SK-N-SH treated with all-trans-retinoic acid at 6 μM for 48 hours (cell line): Measurements from ENCODE around the gene GAGE12J.
"Not testable (repeated sequence)": the region's sequence is repeated elsewhere in the genome, so short reads cannot be mapped to it uniquely, and the experiment has no call there.

Experiments used
- ATAC-seq: fragments of 200-7000 bp; cut with Tn5 transposase; 3 replicates; pipeline ENCODE4 v1.9.1; 2020; ENCODE audit warnings: mild to moderate bottlenecking, moderate library complexity
- ARNTL ChIP-seq: fragments of 450-650 bp; formaldehyde crosslinking; IDR thresholded peaks from 2 replicates; pipeline ENCODE4 v1.5.0; 2020; ENCODE audit warnings: low read depth, mild to moderate bottlenecking, moderate library complexity, borderline replicate concordance
- BACH2 ChIP-seq: fragments of 250-450 bp; sonication (Bioruptor Pico); IDR thresholded peaks from 2 replicates; pipeline ENCODE4 v1.9.0; 2021; ENCODE audit warnings: mild to moderate bottlenecking, borderline replicate concordance
- CSDC2 ChIP-seq: fragments of 250-450 bp; sonication (Bioruptor Pico); IDR thresholded peaks from 2 replicates; pipeline ENCODE4 v1.5.0; 2020; ENCODE audit warnings: mild to moderate bottlenecking, moderate library complexity
- ESRRG ChIP-seq: fragments of 250-450 bp; sonication (Bioruptor Pico); IDR thresholded peaks from 2 replicates; pipeline ENCODE4 v1.6.1; 2021; ENCODE audit warnings: mild to moderate bottlenecking
- GLIS3 ChIP-seq: fragments of 250-450 bp; sonication (Bioruptor Pico); IDR thresholded peaks from 2 replicates; pipeline ENCODE4 v1.5.0; 2020; ENCODE audit warnings: mild to moderate bottlenecking, moderate library complexity
- OSR1 ChIP-seq: fragments of 250-450 bp; sonication (Bioruptor Pico); IDR thresholded peaks from 2 replicates; pipeline ENCODE4 v1.8.0; 2022; ENCODE audit warnings: moderate library complexity, mild to moderate bottlenecking, inconsistent platforms
- RARB ChIP-seq: fragments of 250-450 bp; sonication (Bioruptor Pico); IDR thresholded peaks from 2 replicates; pipeline ENCODE4 v1.8.0; 2021; ENCODE audit warnings: mild to moderate bottlenecking, moderate library complexity
- TOX ChIP-seq: fragments of 250-450 bp; sonication (Bioruptor Pico); IDR thresholded peaks from 2 replicates; pipeline ENCODE4 v1.8.0; 2021; ENCODE audit warnings: mild to moderate bottlenecking, moderate library complexity, borderline replicate concordance
- ZFP3 ChIP-seq: fragments of 250-450 bp; sonication (Bioruptor Pico); IDR thresholded peaks from 2 replicates; pipeline ENCODE4 v1.5.0; 2020; ENCODE audit warnings: mild to moderate bottlenecking, moderate library complexity
- ZFP30 ChIP-seq: fragments of 450-650 bp; formaldehyde crosslinking; IDR thresholded peaks from 2 replicates; pipeline ENCODE4 v1.5.0; 2022; ENCODE audit warnings: mild to moderate bottlenecking, moderate library complexity
- ZNF565 ChIP-seq: fragments of 450-650 bp; formaldehyde crosslinking; conservative IDR thresholded peaks from 2 replicates; pipeline ENCODE4 v1.5.0; 2020; ENCODE audit warnings: low read depth, mild to moderate bottlenecking, moderate library complexity
- ZNF70 ChIP-seq: fragments of 450-650 bp; formaldehyde crosslinking; IDR thresholded peaks from 2 replicates; pipeline ENCODE4 v1.5.0; 2020; ENCODE audit warnings: mild to moderate bottlenecking, moderate library complexity
- ZNF8 ChIP-seq: fragments of 450-650 bp; formaldehyde crosslinking; IDR thresholded peaks from 2 replicates; pipeline ENCODE4 v1.5.0; 2020; ENCODE audit warnings: mild to moderate bottlenecking, moderate library complexity
- TF ChIP-seq, protein P1 (sequence below): fragments of 250-450 bp; sonication (Bioruptor Pico); IDR thresholded peaks from 2 replicates; pipeline ENCODE4 v1.8.0; 2020; ENCODE audit warnings: mild to moderate bottlenecking, moderate library complexity, borderline replicate concordance
- TF ChIP-seq, protein P2 (sequence below): fragments of 250-450 bp; sonication (Bioruptor Pico); IDR thresholded peaks from 2 replicates; pipeline ENCODE4 v1.5.1; 2021; ENCODE audit warnings: mild to moderate bottlenecking, moderate library complexity
- TF ChIP-seq, protein P3 (sequence below): fragments of 250-450 bp; sonication (Bioruptor Pico); IDR thresholded peaks from 2 replicates; pipeline ENCODE4 v1.8.0; 2021; ENCODE audit warnings: low read depth, mild to moderate bottlenecking, moderate library complexity, borderline replicate concordance
- TF ChIP-seq, protein P4 (sequence below): fragments of 250-450 bp; sonication (Bioruptor Pico); IDR thresholded peaks from 2 replicates; pipeline ENCODE4 v1.5.0; 2020; ENCODE audit warnings: mild to moderate bottlenecking, moderate library complexity

Gene GAGE12J

DNA sequence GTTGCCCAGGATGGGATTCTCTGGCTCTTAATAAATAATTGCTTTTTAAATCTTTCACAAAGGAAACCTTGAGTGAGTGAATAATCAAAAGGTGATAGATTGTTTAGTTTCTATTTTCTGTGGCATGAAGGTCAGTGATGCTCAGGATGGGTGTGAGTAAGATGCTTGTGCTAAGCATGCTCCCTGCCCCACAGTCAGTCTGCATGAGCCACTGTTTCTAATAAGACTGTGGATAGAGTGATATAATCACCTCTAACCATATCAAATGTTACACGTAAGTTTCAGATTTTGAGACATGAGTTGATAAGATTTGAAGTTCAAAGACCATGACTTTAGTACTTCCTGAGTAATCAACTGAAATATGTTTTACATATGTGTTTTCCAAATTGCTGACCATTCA lies 21.1 kb upstream of the GAGE12J start:
- TF ChIP-seq ZFP3 (CRISPR knock-in tag) = no peak
- no peak for ATAC-seq

DNA sequence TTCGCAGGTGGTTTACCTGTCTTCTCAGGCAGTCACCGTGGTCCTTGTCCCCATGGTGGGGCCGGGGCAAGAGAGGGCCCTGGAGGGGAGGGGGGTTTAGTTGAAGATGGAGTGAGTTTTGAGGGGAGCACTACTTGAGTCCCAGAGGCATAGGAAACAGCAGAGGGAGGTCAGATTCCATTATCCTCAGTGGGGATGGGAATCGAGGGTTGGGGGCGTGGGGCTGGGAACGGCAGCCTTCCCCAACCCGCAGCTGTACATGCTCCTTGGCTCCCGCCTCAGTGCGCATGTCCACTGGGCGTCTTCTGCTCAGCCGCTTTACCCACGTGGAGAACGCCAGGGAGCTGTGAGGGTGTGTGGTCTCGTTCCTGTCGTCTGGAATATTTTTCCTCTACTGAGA lies 18.5 kb upstream of the GAGE12J start, which contains the start of gene GAGE10:
TSS of gene GAGE10 (plus strand) at position 301 of the 400 bp plus-strand sequence. CDS start 1,214 bp downstream, outside the sequence.
- TF ChIP-seq ZNF70 (CRISPR knock-in tag) (no peak), GLIS3 (CRISPR knock-in tag) (no peak), TOX (CRISPR knock-in tag) (no peak), CSDC2 (no peak), BACH2 (CRISPR knock-in tag) (no peak), ZNF8 (CRISPR knock-in tag) (no peak), ARNTL (CRISPR knock-in tag) (no peak), ESRRG (CRISPR knock-in tag) (no peak), ZFP30 (no peak), ZNF565 (CRISPR knock-in tag) (no peak)
- TF ChIP-seq, protein P1, sequence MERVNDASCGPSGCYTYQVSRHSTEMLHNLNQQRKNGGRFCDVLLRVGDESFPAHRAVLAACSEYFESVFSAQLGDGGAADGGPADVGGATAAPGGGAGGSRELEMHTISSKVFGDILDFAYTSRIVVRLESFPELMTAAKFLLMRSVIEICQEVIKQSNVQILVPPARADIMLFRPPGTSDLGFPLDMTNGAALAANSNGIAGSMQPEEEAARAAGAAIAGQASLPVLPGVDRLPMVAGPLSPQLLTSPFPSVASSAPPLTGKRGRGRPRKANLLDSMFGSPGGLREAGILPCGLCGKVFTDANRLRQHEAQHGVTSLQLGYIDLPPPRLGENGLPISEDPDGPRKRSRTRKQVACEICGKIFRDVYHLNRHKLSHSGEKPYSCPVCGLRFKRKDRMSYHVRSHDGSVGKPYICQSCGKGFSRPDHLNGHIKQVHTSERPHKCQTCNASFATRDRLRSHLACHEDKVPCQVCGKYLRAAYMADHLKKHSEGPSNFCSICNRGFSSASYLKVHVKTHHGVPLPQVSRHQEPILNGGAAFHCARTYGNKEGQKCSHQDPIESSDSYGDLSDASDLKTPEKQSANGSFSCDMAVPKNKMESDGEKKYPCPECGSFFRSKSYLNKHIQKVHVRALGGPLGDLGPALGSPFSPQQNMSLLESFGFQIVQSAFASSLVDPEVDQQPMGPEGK (CRISPR knock-in tag) = no peak
- TF ChIP-seq, protein P2, sequence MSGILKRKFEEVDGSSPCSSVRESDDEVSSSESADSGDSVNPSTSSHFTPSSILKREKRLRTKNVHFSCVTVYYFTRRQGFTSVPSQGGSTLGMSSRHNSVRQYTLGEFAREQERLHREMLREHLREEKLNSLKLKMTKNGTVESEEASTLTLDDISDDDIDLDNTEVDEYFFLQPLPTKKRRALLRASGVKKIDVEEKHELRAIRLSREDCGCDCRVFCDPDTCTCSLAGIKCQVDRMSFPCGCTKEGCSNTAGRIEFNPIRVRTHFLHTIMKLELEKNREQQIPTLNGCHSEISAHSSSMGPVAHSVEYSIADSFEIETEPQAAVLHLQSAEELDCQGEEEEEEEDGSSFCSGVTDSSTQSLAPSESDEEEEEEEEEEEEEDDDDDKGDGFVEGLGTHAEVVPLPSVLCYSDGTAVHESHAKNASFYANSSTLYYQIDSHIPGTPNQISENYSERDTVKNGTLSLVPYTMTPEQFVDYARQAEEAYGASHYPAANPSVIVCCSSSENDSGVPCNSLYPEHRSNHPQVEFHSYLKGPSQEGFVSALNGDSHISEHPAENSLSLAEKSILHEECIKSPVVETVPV (CRISPR knock-in tag) = no peak
- no peak for ATAC-seq

DNA sequence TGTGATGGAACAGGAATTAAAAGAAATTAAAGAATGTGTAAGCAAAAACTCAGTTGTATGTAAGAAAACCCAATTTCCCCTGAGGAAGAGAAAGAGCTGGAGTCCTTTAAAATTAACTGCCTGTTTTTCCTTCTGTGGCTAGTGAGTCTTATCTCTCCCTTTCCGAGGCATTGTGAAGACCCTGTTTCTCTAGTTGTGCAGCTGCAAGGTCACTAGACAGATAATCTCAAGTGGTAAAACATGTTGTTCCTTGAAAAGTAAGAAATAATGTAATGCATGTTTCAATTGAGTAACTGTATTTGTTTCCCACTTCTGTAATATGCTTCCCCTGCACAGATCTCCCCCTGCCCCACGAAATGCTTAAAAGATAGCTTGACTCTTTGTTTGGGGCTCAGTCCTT lies 14.1 kb upstream of the GAGE12J start:
- not testable (repeated sequence) for ATAC-seq

DNA sequence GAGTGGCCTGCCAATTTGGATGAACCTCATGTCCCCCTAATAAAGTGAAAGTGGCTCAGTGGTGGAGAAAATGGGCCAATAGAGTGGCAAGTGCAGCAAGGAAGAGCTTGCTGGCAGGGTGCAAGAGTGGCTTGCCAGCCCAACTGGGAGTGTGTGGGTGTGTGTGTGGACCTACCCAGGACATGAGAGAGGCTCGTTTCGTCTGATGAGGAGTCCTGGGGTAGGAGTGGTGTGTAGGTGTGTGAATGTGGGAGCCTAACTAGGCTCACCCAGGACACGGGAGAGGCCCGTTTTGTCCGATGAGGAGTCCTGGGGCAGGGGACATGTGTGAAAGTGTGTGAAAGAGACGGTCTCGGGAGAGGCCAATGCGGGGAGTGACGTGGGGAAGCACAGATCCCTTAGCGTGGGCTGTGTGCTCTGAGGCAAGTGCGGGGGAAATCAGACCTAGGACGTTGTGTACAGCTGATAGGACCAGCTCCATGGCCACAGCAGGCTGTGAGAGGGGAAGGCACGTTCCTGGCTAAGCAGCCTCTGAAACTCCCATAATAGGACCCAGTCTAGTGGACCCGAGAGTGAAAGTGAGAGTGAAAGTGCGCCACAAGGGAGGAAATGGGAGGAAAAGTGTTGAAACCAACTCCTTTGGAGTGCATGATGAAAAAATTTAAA lies 13.1 kb upstream of the GAGE12J start:
- TF ChIP-seq ESRRG (CRISPR knock-in tag) (no peak), ARNTL (CRISPR knock-in tag) (no peak), ZNF565 (CRISPR knock-in tag) (no peak), OSR1 (no peak), TOX (CRISPR knock-in tag) (no peak), RARB (CRISPR knock-in tag) (no peak), ZNF70 (CRISPR knock-in tag) (no peak), ZNF8 (CRISPR knock-in tag) (no peak), ZFP3 (CRISPR knock-in tag) (no peak)
- TF ChIP-seq, protein P3, sequence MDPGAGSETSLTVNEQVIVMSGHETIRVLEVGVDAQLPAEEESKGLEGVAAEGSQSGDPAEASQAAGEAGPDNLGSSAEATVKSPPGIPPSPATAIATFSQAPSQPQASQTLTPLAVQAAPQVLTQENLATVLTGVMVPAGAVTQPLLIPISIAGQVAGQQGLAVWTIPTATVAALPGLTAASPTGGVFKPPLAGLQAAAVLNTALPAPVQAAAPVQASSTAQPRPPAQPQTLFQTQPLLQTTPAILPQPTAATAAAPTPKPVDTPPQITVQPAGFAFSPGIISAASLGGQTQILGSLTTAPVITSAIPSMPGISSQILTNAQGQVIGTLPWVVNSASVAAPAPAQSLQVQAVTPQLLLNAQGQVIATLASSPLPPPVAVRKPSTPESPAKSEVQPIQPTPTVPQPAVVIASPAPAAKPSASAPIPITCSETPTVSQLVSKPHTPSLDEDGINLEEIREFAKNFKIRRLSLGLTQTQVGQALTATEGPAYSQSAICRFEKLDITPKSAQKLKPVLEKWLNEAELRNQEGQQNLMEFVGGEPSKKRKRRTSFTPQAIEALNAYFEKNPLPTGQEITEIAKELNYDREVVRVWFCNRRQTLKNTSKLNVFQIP (CRISPR knock-in tag) = no peak
- TF ChIP-seq, protein P2 (CRISPR knock-in tag) = no peak
- TF ChIP-seq, protein P4, sequence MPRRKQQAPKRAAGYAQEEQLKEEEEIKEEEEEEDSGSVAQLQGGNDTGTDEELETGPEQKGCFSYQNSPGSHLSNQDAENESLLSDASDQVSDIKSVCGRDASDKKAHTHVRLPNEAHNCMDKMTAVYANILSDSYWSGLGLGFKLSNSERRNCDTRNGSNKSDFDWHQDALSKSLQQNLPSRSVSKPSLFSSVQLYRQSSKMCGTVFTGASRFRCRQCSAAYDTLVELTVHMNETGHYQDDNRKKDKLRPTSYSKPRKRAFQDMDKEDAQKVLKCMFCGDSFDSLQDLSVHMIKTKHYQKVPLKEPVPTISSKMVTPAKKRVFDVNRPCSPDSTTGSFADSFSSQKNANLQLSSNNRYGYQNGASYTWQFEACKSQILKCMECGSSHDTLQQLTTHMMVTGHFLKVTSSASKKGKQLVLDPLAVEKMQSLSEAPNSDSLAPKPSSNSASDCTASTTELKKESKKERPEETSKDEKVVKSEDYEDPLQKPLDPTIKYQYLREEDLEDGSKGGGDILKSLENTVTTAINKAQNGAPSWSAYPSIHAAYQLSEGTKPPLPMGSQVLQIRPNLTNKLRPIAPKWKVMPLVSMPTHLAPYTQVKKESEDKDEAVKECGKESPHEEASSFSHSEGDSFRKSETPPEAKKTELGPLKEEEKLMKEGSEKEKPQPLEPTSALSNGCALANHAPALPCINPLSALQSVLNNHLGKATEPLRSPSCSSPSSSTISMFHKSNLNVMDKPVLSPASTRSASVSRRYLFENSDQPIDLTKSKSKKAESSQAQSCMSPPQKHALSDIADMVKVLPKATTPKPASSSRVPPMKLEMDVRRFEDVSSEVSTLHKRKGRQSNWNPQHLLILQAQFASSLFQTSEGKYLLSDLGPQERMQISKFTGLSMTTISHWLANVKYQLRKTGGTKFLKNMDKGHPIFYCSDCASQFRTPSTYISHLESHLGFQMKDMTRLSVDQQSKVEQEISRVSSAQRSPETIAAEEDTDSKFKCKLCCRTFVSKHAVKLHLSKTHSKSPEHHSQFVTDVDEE (CRISPR knock-in tag) = no peak
- ATAC-seq = peak; percentile 83
